Measurements from ENCODE around the gene MRPS18A.

MRPS18A gene

GRCh38 chr6:43698584-43699349, 11.2 kb upstream of the MRPS18A start:
- no peak for TF ChIP-seq CTCF (IDR thresholded peaks at IDR 0.05)
- H3K4me3 ChIP-seq (ENCODE audit: low read depth, low read length) = no peak overlapping the region
- H3K9ac ChIP-seq = peak overlapping the region; percentile 3
- H3K4me2 ChIP-seq (ENCODE audit: low read length) = peak overlapping the region; percentile 30
- no peaks in the 10 kb centered on the region for H3K9me3 ChIP-seq (ENCODE audit: control insufficient read depth, low read length)
- peaks cover 29% of the 10 kb centered on the region for H3K4me1 ChIP-seq
- no peaks in the 10 kb centered on the region for H3K79me2 ChIP-seq
- H3K27me3 ChIP-seq (ENCODE audit: control insufficient read depth, insufficient read depth, low read length) = no peaks in the 10 kb centered on the region
- no peaks in the 10 kb centered on the region for H3K36me3 ChIP-seq (ENCODE audit: control insufficient read depth, insufficient read depth, low read length)
- peak overlapping the region; percentile 76 for H3K27ac ChIP-seq
- H2AFZ ChIP-seq = peak overlapping the region; percentile 19

- H2AFZ ChIP-seq = no peak overlapping the region
- H3K9me3 ChIP-seq (ENCODE audit: control insufficient read depth, low read length) = no peaks in the 10 kb centered on the region
- TF ChIP-seq CTCF (IDR thresholded peaks at IDR 0.05) = no peak
- H3K36me3 ChIP-seq (ENCODE audit: control insufficient read depth, insufficient read depth, low read length) = no peaks in the 10 kb centered on the region
- no peaks in the 10 kb centered on the region for H3K79me2 ChIP-seq
- H3K27me3 ChIP-seq (ENCODE audit: control insufficient read depth, insufficient read depth, low read length) = no peaks in the 10 kb centered on the region
- peaks cover 18% of the 10 kb centered on the region for H3K4me1 ChIP-seq
- no peak overlapping the region for H3K4me3 ChIP-seq (ENCODE audit: low read depth, low read length)
- no peak overlapping the region for H3K4me2 ChIP-seq (ENCODE audit: low read length)
- H3K9ac ChIP-seq = no peak overlapping the region
- H3K27ac ChIP-seq = no peak overlapping the region
Measured at GRCh38 chr6:43697421-43697820, 9.8 kb upstream of the MRPS18A start.

GRCh38 chr6:43695967-43696291, 8.3 kb upstream of the MRPS18A start:
- Histone ChIP-seq H3K27me3 (ENCODE audit: control insufficient read depth, insufficient read depth, low read length) (no peaks in the 10 kb centered on the region), H3K9me3 (ENCODE audit: control insufficient read depth, low read length) (no peaks in the 10 kb centered on the region), H3K27ac (no peak overlapping the region), H3K4me3 (ENCODE audit: low read depth, low read length) (no peak overlapping the region), H3K9ac (no peak overlapping the region), H3K4me2 (ENCODE audit: low read length) (no peak overlapping the region), H2AFZ (no peak overlapping the region), H3K79me2 (no peaks in the 10 kb centered on the region), H3K4me1 (peaks cover 13% of the 10 kb centered on the region), H3K36me3 (ENCODE audit: control insufficient read depth, insufficient read depth, low read length) (no peaks in the 10 kb centered on the region)
- no peak for TF ChIP-seq CTCF (IDR thresholded peaks at IDR 0.05)

DNA sequence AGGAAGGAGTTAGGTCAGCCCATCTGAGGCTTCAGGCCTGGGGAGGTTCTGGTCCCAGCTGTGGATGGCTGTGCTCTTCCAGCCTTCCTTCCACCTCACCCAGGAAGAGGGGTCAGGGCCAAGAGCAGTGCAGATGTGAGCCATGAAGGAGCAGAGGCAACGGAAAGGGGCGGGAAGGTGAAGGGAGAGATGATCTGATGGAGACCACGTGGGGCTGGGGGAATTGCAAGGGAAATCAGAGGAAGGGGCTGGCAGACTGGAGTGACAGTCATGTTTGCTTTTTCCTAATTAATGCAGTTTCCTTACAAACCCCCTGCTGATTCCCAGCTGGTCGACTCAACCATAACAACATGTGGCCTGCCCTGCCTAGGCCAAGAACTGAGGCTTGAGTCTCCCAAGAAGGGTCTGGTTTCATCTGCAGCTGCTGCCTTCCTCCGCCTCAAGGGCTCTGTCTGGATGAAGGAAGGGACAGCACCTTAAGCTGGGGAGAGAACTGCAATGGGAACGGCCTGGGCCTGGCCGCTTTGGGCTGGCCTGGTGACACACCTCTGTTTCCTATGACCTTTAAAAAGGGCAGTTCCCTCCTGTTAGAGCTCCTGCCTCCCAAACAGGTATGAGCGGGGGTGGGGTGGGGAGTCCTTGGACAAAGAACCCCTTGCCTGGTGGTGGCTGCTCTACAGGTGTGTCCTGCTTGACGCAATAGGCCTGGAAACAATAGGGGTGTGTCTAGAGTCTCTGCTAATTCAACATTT, 7.8 kb upstream of the MRPS18A start:
- Histone ChIP-seq H3K4me1 (peaks cover 13% of the 10 kb centered on the region), H3K79me2 (no peaks in the 10 kb centered on the region), H3K36me3 (ENCODE audit: control insufficient read depth, insufficient read depth, low read length) (no peaks in the 10 kb centered on the region), H3K4me3 (ENCODE audit: low read depth, low read length) (no peak overlapping the region), H3K9ac (no peak overlapping the region), H3K27ac (no peak overlapping the region), H3K9me3 (ENCODE audit: control insufficient read depth, low read length) (no peaks in the 10 kb centered on the region), H3K27me3 (ENCODE audit: control insufficient read depth, insufficient read depth, low read length) (no peaks in the 10 kb centered on the region), H2AFZ (no peak overlapping the region), H3K4me2 (ENCODE audit: low read length) (no peak overlapping the region)
- TF ChIP-seq CTCF (IDR thresholded peaks at IDR 0.05) = no peak
